A673 (cell line): ENCODE data around the gene MPI.

Source experiments
- EZH2 ChIP-seq: fragments of 200-600 bp; sonication (generic); IDR thresholded peaks from 2 replicates; pipeline ENCODE4 v1.6.1; 2017; ENCODE audit warnings: borderline replicate concordance, low read depth, mild to moderate bottlenecking, mixed read lengths, antibody characterized with exemption, low read length; ENCODE audit not compliant: poor library complexity, severe bottlenecking
- TF ChIP-seq, protein P1 (sequence below): fragments of 300-800, 200-600 bp; sonication (generic); conservative IDR thresholded peaks from 2 replicates; pipeline ENCODE4 v1.5.1; 2017; ENCODE audit warnings: low read depth, mild to moderate bottlenecking, antibody characterized with exemption, low read length, moderate library complexity, mixed read lengths

DNA sequence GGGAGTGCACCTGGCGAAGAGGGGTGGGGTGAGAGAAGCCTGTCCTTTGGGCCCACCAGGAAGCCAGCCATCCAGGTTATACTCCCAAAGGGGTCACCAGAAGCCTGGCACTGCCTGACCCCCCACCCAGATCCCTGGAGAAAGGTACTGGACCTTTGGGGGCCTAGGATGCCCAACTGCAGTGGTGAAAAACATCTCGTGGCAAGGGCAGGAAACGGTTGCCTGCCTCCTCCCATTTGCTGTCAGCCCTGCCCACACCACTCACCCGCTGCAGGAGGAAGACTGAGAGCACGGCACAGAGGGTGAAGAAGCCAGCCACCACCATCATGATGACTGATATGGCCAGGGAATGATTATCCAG, 44.7 kb upstream of the MPI start:
- TF ChIP-seq, protein P1, sequence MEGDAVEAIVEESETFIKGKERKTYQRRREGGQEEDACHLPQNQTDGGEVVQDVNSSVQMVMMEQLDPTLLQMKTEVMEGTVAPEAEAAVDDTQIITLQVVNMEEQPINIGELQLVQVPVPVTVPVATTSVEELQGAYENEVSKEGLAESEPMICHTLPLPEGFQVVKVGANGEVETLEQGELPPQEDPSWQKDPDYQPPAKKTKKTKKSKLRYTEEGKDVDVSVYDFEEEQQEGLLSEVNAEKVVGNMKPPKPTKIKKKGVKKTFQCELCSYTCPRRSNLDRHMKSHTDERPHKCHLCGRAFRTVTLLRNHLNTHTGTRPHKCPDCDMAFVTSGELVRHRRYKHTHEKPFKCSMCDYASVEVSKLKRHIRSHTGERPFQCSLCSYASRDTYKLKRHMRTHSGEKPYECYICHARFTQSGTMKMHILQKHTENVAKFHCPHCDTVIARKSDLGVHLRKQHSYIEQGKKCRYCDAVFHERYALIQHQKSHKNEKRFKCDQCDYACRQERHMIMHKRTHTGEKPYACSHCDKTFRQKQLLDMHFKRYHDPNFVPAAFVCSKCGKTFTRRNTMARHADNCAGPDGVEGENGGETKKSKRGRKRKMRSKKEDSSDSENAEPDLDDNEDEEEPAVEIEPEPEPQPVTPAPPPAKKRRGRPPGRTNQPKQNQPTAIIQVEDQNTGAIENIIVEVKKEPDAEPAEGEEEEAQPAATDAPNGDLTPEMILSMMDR = no peak
- TF ChIP-seq EZH2 = no peak
